H9 (cell line): Measurements from ENCODE around the gene ZNF428. TPM values are rescaled to one million over a fixed set of nuclear protein-coding genes. Genes with fewer than 3 reads are reported as not detected.

Experiments used
- DNase-seq: peaks from one replicate; pipeline ENCODE4 v3.0.0-alpha.2; 2017
- H2AFZ ChIP-seq: one replicate; pipeline ENCODE4 v1.6.1; 2013; ENCODE audit warnings: mild to moderate bottlenecking, low read length, control low read depth, moderate library complexity
- H2AK5ac ChIP-seq: 2 replicates; pipeline ENCODE4 v1.6.1; 2013; ENCODE audit warnings: low read length, control low read depth, mixed read lengths; ENCODE audit not compliant: insufficient read length
- H2BK120ac ChIP-seq: one replicate; pipeline ENCODE4 v1.6.1; 2013; ENCODE audit warnings: low read depth, mild to moderate bottlenecking, low read length, control low read depth, inconsistent platforms; ENCODE audit not compliant: poor library complexity, severe bottlenecking
- H2BK12ac ChIP-seq: 2 replicates; pipeline ENCODE4 v1.6.1; 2013; ENCODE audit warnings: low read length, control low read depth, mixed read lengths, low read depth; ENCODE audit not compliant: insufficient read length
- H2BK15ac ChIP-seq: 2 replicates; pipeline ENCODE4 v1.6.1; 2013; ENCODE audit warnings: low read depth, low read length, control low read depth
- H2BK20ac ChIP-seq: one replicate; pipeline ENCODE4 v1.6.1; 2013; ENCODE audit warnings: low read depth, mild to moderate bottlenecking, low read length, control low read depth, inconsistent platforms; ENCODE audit not compliant: poor library complexity, severe bottlenecking
- H2BK5ac ChIP-seq: 2 replicates; pipeline ENCODE4 v1.6.1; 2013; ENCODE audit warnings: low read length, control low read depth, mixed read lengths; ENCODE audit not compliant: insufficient read length
- H3K14ac ChIP-seq: 2 replicates; pipeline ENCODE4 v1.6.1; 2013; ENCODE audit warnings: low read length, control low read depth; ENCODE audit not compliant: insufficient read depth
- H3K18ac ChIP-seq: 2 replicates; pipeline ENCODE4 v1.6.1; 2013; ENCODE audit warnings: low read depth, mild to moderate bottlenecking, mixed read lengths, low read length, control low read depth; ENCODE audit not compliant: insufficient read length
- H3K23ac ChIP-seq: 2 replicates; pipeline ENCODE4 v1.6.1; 2013; ENCODE audit warnings: low read length, control low read depth, mixed read lengths, low read depth; ENCODE audit not compliant: insufficient read length
- H3K23me2 ChIP-seq: 2 replicates; pipeline ENCODE4 v1.6.1; 2013; ENCODE audit warnings: low read depth, mild to moderate bottlenecking, mixed read lengths, low read length, control low read depth; ENCODE audit not compliant: insufficient read length, poor library complexity, severe bottlenecking
- H3K27ac ChIP-seq: 2 replicates; pipeline ENCODE4 v1.5.1; 2013; ENCODE audit warnings: low read length, control low read depth, mixed read lengths, low read depth; ENCODE audit not compliant: insufficient read length
- H3K27me3 ChIP-seq: 2 replicates; pipeline ENCODE4 v1.6.1; 2013; ENCODE audit warnings: low read length, control low read depth, inconsistent platforms; ENCODE audit not compliant: insufficient read depth
- H3K4ac ChIP-seq: 2 replicates; pipeline ENCODE4 v1.6.1; 2013; ENCODE audit warnings: low read depth, mild to moderate bottlenecking, control low read depth, inconsistent platforms, low read length, moderate library complexity
- H3K4me1 ChIP-seq: 2 replicates; pipeline ENCODE4 v1.6.1; 2013; ENCODE audit warnings: low read length, control low read depth, inconsistent platforms; ENCODE audit not compliant: insufficient read depth
- H3K4me2 ChIP-seq: 2 replicates; pipeline ENCODE4 v1.6.1; 2013; ENCODE audit warnings: low read length, control low read depth, mixed read lengths; ENCODE audit not compliant: insufficient read length, insufficient read depth
- H3K56ac ChIP-seq: 2 replicates; pipeline ENCODE4 v1.6.1; 2013; ENCODE audit warnings: low read depth, mild to moderate bottlenecking, mixed read lengths, low read length, control low read depth; ENCODE audit not compliant: insufficient read length
- H3K79me1 ChIP-seq: 2 replicates; pipeline ENCODE4 v1.6.1; 2013; ENCODE audit warnings: low read depth, mild to moderate bottlenecking, moderate library complexity, low read length, control low read depth, inconsistent platforms; ENCODE audit not compliant: insufficient read depth, poor library complexity, severe bottlenecking
- H3K79me2 ChIP-seq: 2 replicates; pipeline ENCODE4 v1.6.1; 2013; ENCODE audit warnings: low read length, control low read depth, inconsistent platforms; ENCODE audit not compliant: insufficient read depth
- H3K9ac ChIP-seq: 2 replicates; pipeline ENCODE4 v1.6.1; 2013; ENCODE audit warnings: low read length, control low read depth, mixed read lengths; ENCODE audit not compliant: insufficient read length; ENCODE audit errors: extremely low read depth
- H3K9me3 ChIP-seq: one replicate; pipeline ENCODE4 v1.6.1; 2013; ENCODE audit warnings: low read depth, low read length, inconsistent platforms; ENCODE audit not compliant: control insufficient read depth
- H3T11ph ChIP-seq: one replicate; pipeline ENCODE4 v1.6.1; 2013; ENCODE audit warnings: mild to moderate bottlenecking, low read length, control low read depth, inconsistent platforms
- H4K20me1 ChIP-seq: one replicate; pipeline ENCODE4 v1.6.1; 2013; ENCODE audit not compliant: control insufficient read depth, insufficient read length, insufficient read depth
- H4K5ac ChIP-seq: 2 replicates; pipeline ENCODE4 v1.6.1; 2013; ENCODE audit warnings: low read depth, mild to moderate bottlenecking, mixed read lengths, low read length, control low read depth; ENCODE audit not compliant: insufficient read length
- H4K8ac ChIP-seq: replicated peaks from 2 replicates; pipeline ENCODE4 v1.6.1; 2013; ENCODE audit warnings: low read length, control low read depth, mixed read lengths, low read depth; ENCODE audit not compliant: insufficient read length
- H4K91ac ChIP-seq: 2 replicates; pipeline ENCODE4 v1.6.1; 2013; ENCODE audit warnings: low read depth, mild to moderate bottlenecking, moderate library complexity, mixed read lengths, low read length, control low read depth; ENCODE audit not compliant: insufficient read length
- H3K27ac Mint-ChIP-seq, 3 experiments: 2 replicates in 2 of 3; 3 replicates in 1 of 3; pipeline ENCODE4 v1.8.0; 2020 to 2021; ENCODE audit warnings: mixed read lengths in 3 of 3, mild to moderate bottlenecking in 1 of 3, moderate library complexity in 1 of 3
- H3K27me3 Mint-ChIP-seq: 2 replicates; pipeline ENCODE4 v1.8.0; 2021; ENCODE audit warnings: low read depth, mild to moderate bottlenecking, moderate library complexity, mixed read lengths
- H3K36me3 Mint-ChIP-seq, 3 experiments: 2 replicates in 2 of 3; 3 replicates in 1 of 3; pipeline ENCODE4 v1.8.0; 2020 to 2021; ENCODE audit warnings: low read depth in 3 of 3, mixed read lengths in 3 of 3; ENCODE audit not compliant: insufficient read depth in 1 of 3
- H3K4me1 Mint-ChIP-seq, 2 experiments: 2 replicates each; pipeline ENCODE4 v1.8.0; 2020; ENCODE audit warnings: mixed read lengths in 2 of 2
- H3K4me3 Mint-ChIP-seq, 2 experiments: 2 replicates in 1 of 2; 3 replicates in 1 of 2; pipeline ENCODE4 v1.8.0; 2020 to 2021; ENCODE audit warnings: mild to moderate bottlenecking in 2 of 2, mixed read lengths in 2 of 2, moderate library complexity in 1 of 2
- H3K9me3 Mint-ChIP-seq, 2 experiments: 2 replicates in 1 of 2; 3 replicates in 1 of 2; pipeline ENCODE4 v1.8.0; 2020; ENCODE audit warnings: mild to moderate bottlenecking in 2 of 2, mixed read lengths in 2 of 2, moderate library complexity in 1 of 2
- CTCF ChIP-seq: fragments of 200-600 bp; sonication (generic); conservative IDR thresholded peaks from 3 replicates; pipeline ENCODE4 v1.8.0; 2021; ENCODE audit warnings: antibody characterized with exemption, mild to moderate bottlenecking
- WGBS: extraction: QIAGEN DNeasy Blood & Tissue Kit; methylation state at CpG from one replicate; pipeline ENCODE4 v1.1.7; 2013; ENCODE audit warnings: missing lambda C conversion rate, low lambda C conversion rate, mixed read lengths; ENCODE audit not compliant: insufficient read length; ENCODE audit errors: extremely low coverage; 5-methylcytosine and 5-hydroxymethylcytosine counted together
- total RNA-seq: library from RNA; stranded (reverse); gene quantifications from 2 replicates; pipeline ENCODE4 v1.2.1, GENCODE V29; 2021

Gene ZNF428
- total RNA-seq, 1 experiment from 2014 or later: 30.3 TPM

- WGBS: no CpG with 5 or more reads among the region's 5 CpGs
- H3K27ac ChIP-seq: no peak overlapping the region
Observed at GRCh38 chr19:43631491-43631890, 12.1 kb upstream of the ZNF428 start.

More at GRCh38 chr19:43631491-43631890, 12.1 kb upstream of the ZNF428 start:
- Histone ChIP-seq H3K9ac (no peak overlapping the region), H4K20me1 (no peaks in the 10 kb centered on the region), H3K56ac (no peak overlapping the region), H2BK20ac (no peak overlapping the region), H3K4me1 (peaks cover 3% of the 10 kb centered on the region; the same call in 1 of the 2 replicates), H3K23ac (no peak overlapping the region), H2BK120ac (no peak overlapping the region), H3K4ac (no peak overlapping the region), H4K91ac (no peak overlapping the region), H3K18ac (no peak overlapping the region), H3K79me1 (no peaks in the 10 kb centered on the region), H2AK5ac (no peak overlapping the region), H3K9me3 (no peaks in the 10 kb centered on the region), H3K14ac (no peak overlapping the region), H4K8ac (no peak overlapping the region), H2AFZ (no peak overlapping the region), H2BK15ac (no peak overlapping the region), H2BK5ac (no peak overlapping the region), H2BK12ac (no peak overlapping the region), H3T11ph (no peak overlapping the region), H4K5ac (no peak overlapping the region), H3K23me2 (peaks cover 10% of the 10 kb centered on the region), H3K4me2 (no peak overlapping the region), H3K79me2 (no peaks in the 10 kb centered on the region), H3K27me3 (no peaks in the 10 kb centered on the region)
- Mint-ChIP-seq H3K27me3 (peaks cover 58% of the 10 kb centered on the region), H3K4me3 (no peak overlapping the region), H3K4me1 (peaks cover 9 to 18% of the 10 kb centered on the region in 2 experiments), H3K9me3 (no peaks in the 10 kb centered on the region), H3K27ac (no peak overlapping the region), H3K36me3 (peaks cover 0 to 11% (median 4%) of the 10 kb centered on the region in 3 experiments; a peak in 3 of 7 replicates)
- TF ChIP-seq CTCF: no peak
- no peak for DNase-seq
